Activated CD4-positive, alpha-beta T cell treated with anti-CD3 and anti-CD28 coated beads, Interleukin-2, Interleukin-4, amounts not matched to agents 100 ng/mL and 50 ng/mL, durations not matched to agents 16 hours and 8 hours (primary cell): ENCODE measurements around the gene APBA2.

Experiments
- DNase-seq: peaks from one replicate; pipeline ENCODE4 v3.0.0-alpha.2; 2020; ENCODE audit warnings: low spot score

Gene APBA2

DNA sequence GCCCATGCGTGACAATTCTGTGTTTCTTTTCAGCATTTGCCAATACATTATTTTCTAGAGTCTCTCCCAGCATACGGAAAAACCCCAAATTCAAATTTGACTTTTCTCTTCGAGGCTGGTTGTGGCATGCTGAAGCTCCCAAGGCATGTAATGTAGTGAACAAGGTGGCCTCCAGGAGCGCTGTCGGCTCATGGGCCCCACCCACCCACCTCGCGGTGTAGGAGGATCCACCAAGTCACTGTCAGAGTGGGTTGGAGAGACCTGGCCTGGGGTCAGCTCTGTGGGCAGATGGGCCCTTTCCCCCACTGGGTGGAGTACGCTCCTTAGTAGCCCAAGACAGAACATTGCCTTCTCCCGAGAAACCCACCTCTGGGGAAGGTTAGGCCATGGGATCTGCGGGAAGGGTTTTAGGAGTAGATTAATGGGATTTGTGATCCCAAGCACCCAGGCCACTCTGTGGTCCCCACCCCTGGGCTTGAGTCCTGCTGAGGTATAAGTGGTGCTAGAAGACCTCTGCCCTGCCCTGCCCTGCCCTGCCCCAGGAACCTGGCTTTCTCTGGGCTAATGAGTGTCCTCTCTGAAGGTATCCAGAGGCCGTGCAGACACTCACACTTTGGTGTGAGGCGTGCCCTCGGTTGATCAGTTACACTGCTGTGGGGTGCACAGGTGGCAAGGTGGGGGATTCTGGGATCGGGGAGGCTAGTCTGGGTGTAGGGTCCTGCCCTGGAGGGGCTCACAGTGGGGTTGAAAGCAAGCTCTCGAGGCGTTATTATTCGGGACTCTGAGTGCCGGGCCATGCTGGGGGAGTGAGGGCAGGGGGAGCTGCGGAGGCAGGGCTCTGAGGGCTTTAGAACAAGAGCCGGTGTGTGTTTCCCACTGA is 97.9 kb downstream of the APBA2 start:
- DNase-seq, result no peak

DNA sequence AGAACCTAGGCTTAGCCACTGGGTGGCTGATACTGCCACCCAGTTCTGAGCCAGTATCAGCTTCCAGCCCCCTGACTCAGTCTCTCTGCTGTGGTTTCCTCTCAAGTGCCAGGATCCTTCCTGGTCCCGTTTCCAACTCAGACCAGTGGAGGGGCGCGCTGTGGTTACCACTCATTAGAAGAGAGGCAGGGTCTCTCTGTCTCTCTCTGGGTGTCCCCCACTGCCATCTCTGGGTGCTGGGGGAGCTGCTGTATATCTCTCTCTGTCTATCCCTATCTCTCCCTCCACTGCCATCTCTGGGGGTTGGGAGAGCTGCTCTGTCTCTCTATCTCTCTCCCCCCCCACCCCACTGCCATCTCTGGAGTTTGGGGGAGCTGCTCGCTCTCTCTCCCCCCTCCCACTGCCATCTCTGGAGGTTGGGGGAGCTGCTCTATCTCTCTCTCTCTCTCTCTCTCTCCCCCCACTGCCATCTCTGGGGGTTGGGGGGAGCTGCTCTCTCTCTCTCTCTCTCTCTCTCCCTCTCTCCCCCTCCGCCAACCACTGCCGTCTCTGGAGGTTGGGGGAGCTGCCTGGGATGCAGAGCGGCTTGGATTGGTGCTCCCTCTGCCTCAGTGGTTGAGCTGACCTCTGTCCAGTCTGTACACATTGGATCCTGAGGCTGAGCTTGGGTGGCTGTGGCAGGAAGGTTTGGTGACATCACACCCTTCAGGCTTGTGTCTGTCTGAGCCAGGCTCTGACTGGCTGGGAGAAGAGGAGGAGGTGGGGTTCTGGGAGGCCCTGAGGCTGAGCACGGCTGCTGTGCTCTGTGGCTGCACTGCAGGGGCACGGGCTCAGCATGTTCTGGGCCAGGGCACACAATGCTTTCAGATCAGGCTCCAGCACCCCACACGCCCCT is 98.9 kb downstream of the APBA2 start:
- DNase-seq, result no peak

DNA sequence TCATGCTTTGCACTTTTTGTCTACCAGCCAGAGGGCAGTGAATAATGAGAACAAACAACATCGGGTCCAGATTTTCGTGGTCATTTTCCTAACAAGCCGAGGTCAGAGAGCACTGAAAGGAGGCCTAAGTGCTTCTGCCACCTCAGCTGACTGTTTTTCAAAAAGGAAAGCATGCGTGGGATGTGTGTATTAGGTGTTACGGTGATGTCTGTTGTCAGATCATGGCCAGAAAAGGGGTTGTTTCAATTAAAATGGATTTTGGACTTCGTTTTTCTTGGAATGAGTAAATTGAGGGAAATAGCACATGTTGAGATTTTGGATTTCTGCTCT is 99.5 kb downstream of the APBA2 start:
- no peak for DNase-seq

DNA sequence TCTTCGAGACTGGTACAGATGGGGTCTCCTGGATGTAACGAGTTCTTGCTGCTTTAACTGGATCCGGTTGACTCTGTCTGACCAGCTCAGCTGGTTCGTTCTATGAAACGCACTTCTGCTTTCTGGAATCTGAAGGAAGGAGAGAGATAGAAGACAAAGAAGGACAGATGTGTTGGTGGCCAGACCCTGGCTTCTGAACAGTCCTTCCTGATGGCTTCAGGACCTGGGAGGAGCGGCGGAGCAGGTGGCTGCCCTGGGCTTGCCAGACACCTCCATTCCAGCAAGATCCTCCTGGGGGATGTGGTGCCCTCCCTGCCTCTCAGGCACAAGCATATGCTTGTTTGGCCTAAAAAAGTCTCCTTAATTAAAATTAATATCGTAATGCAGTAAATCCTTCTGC is 99.9 kb downstream of the APBA2 start:
- no peak for DNase-seq

DNA sequence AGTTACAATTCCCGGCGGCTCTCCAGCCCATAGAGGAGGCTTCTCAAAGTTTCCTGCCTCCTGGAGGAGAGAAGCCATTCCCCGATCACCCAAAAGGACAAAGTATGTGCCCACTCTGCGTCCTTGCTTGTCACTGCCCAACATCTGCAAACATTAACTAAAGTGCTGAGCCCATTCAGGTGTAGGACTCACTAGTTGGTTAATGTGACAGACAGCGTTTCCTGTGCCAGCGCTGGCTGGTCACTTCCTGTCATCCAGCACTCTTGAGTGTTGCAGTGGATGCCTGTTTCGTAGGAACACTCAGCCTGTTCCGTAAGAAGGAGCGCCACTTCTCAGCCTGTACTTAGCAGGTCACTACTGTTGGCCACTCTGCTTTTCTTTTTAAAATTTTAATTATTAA is 100.3 kb downstream of the APBA2 start:
- DNase-seq, result no peak

DNA sequence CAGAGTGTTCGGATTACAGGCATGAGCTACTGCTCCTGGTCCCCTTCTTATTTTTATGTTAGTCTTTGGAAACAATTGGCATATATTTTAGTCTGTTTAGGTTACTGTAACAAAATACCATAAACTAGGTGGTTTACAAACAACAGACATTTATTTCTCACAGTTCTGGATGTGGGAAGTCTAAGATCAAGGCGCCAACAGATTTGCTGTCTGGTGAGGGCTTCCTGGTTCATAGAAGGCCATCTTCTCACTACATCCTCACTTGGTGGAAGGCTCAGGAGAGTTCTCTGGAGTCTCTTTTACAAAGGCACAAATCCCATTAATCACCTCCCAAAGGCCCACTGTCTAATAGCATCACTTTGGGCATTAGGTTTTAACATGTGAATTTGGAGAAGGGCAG is 101.0 kb downstream of the APBA2 start:
- DNase-seq, result no peak

DNA sequence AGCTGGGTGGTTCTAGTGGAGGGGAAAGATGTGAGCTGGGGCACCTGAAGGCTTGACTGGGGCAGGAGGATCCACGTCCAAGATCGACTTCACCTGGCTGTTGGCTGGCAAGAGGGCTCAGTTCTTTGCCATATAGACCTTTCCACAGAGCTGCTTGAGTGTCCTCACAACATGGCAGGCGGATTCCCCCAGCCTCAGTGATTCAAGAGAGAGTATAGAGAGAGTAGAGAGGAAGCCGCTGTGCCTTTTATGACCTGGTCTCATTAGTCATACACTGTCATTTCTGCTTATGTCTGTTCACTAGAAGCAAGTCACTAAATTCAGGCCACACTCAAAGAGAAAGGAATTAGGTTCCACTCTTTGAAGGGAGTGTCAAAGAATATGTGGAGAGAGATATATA is 101.6 kb downstream of the APBA2 start:
- DNase-seq, result no peak

DNA sequence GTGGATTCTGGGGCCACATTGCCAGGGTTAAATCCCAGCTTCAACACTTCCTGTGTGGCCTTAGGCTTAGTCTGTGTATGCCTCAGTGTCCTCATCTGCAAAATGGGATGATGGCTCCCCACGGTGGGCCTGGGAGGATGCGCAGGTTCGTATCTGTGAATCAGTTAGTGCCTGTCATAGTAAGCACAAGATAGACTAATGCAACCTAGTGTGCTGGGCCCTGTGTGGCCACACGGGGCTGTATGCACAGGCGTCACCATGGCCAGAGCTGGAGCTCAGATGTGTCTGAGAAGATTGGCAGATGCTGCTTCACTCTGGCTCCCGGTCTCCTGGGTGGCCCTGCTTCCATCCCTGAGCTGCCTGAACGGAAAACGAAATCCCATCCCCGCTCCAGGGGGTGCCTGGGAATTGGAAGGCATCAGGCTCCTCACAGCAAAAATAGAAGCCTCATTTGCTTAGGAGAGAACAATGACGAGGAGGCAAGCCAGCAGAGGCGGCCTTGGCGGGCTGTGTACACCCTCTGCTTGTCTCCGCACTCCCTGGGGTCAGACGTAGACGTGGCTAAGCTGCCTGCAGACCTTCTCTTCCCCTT is 103.6 kb downstream of the APBA2 start:
- DNase-seq, result peak; percentile 15

DNA sequence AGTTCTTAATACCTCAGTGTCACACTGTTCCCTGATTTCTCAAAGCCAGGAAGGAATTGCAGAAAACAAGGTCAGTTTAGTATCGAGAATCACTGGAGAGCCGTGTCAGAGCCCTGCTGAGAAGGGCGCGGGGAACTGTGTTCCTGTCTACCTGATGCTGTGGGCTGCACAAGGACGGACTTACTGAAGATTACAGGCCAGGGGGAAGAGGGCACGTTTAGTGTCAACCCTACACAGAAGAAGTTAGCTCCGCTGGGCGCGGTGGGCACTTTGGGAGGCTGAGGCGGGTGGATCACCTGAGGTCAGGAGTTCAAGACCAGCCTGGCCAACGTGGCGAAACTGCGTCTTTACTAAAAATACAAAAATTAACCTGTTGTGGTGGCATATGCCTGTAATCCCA is 104.1 kb downstream of the APBA2 start:
- DNase-seq, result no peak

DNA sequence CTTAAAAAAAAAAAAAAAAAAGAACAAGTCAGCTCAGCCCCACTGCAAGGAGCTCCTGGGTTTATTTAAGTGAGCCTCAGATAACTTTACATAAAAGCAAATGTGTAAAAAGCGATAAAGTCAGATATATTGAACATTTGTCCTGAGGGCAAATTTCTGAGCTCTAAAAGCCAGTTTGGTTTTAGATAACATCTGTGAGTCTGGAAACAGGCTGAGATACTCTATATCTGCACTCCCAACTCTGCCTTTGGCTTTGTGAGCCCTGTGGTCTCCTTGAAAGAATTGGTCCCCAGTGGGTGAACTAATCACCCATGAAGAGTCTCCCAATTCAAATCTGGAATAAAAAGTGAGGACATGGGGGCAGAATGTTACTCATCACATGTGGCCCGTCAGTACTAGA is 104.6 kb downstream of the APBA2 start:
- no peak for DNase-seq

DNA sequence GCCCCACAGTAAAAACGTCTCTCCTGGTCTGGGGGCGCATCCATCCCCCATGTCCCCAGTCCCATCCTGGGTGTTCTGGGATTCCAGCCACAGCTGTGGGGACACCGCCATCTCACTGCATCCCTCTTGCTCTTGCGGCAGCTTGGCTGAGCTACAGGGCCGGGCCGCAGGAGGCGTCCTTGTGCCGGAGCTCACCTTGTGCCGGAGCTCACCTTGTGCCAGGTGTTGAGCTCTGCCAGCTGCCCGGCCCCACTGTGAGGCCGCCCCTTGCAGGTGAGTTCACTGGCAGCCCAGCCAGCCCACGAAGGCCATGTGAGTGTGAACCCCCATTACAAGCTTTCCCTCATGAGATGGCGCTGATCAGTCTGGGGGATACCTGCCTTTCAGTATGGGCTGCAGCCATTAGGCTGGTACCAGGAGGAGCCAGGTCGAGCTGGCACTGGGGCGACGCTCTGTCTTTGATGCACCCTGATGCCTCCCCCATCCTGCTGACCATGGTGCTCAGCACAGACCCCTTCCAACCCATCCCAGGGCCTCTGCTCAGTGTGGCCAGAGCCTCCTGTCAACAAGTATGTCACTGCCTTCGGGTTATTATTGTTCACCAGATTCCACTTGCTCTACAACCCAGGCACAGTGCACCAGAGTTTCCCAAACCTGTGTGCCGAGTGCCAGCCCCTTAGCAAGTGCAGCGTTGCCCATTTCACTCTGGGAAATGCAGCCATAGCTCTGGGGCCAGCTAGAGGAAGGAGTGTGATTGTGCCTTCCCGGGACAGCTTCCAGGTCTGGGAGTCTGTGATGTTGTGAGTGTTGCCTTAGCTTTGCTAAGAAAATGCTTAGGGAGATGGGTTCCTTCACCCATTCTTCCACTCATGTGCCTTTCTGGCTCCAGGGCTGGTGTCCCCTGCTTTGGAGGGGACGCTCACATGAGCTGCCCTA is 105.7 kb downstream of the APBA2 start:
- no peak for DNase-seq

DNA sequence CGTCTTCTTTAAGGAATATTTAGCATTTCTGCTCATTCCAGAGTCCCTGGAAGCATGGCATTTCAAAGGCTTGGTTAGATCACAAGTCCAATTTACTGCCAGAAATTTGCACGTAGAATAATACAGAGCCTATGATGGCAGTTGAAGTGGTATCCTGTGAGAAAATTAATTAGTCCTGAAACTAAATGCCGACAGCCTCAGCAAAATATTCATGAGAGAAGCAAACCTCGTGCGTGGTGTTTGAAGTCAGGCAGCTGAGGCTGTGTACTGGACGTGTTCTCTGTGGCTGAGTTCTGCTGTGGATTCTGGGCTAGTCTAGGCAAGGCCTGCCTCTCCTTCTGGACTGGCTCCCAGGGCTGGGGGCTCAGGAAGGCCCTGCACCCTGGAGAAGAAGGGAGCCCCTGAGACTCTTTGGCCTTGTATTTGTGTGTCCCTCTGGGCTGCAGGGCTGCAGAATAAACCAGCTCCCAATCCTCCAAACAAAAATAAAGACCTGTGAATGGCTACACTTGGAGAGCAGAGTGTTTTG is 106.6 kb downstream of the APBA2 start:
- DNase-seq, result no peak

DNA sequence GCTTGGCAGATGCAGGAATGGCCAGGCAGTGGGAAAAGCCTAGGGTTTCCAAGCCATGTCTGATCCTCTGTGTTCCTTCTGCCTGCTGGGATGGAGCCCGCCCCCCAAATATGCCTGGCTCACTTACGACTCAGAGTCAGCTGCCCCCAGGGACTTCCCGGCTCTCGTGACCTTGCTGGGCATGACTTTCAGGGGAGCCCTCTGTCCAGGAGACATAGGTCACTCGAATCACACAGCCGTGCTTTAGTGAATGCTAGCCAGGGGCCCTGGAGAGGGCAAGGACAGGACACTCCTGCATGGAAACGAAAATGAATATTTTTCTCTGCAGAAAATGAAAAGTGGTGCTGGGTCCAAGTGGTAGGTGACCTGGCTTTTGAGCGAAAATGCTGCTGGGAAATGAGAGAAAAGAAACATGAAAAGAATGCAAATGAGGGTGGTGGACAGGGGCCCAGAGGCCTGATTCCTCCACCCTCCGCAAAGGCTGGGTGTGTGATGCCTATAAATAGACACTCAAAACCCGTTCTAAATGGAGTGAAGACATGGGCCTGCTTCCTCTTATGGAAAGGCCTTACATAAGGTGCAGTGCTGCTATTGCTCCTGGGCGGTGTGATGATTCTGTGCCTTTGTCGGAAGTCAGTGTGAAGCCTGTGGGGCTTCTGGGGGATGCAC is 107.4 kb downstream of the APBA2 start:
- no peak for DNase-seq

DNA sequence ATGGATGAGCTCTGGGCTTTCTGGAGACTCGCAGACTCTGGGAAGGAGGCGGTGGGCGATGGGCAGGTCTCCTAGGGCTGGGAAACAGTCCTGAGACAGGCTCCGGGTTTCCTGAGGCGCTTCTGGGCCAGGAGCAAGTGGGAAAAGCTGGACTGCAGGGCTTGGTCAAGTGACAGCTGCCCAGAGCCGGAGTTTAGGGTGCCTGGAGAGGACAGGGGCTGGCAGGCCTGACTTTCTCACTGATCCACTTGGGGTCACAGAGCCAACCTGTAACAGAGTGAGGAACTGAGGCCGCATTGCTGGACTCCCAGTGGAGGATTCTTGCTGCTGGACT is 107.9 kb downstream of the APBA2 start:
- DNase-seq, result no peak

DNA sequence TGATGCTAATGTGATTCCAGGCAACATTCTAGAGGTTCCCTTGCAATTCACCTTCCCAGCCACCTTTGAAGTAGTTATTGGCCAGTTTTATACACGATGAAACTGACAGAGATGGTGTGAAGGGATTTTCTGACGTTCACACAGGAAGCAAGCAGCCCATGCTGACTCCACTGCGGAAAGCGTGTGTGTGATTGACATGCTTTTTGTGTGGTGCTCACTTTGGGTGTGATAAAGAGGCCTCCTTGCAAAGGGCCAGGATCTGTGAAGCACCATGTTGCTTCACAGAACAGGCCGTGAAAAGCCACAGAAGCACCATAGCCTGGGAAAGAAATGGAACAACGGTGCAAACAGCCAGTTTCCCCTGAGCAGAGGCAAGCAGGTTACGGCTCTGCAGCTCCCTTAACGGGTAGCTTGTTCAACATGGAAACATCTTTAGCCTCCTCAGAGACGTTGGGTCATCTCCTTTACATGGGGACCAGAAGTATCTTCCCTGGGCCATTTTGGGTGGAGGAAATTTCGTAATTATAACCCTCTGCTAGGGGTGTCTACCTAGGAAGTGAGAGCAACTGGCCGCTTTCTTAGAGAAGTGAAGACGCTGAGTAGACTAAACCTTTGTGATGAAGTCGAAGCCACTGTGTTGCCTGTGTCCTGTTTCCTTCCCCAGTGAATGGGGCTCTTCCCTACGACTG is 108.5 kb downstream of the APBA2 start:
- no peak for DNase-seq

DNA sequence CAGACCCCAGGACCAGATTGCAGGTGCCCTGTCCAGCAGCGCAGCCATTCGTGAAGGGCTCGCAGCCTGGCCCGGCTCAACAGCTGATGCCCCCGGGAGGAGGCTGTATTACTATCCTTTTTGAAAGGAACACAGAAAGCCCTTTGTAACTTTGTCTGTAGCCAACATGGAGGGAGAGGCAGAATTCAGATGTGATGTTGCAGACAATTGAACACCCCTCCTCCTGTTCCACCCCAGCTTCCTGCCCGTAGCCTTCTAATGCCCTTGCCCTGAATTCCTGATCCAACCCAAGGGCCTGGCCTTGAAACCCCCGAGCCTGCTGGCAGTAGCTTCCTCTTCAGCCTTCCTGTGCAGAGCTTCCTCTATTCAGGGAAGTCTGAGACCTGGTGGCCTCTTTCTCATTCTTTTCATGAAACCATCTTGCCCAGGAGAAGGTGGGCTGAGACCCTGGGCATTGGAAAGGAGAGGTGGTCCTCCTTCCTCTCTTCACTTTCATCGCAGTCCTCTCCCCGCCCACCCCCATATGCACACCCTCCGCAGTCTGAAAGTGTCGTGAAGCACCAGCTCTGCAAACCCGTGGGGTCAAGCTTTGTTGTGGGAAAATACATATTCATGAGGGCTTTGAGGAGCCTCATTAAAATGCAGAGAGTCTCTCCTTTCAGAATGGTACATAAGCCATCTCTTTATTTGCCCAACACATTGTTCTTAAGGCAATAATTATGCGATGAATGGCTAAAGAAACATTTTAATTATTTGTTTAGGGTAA is 109.2 kb downstream of the APBA2 start:
- no peak for DNase-seq

DNA sequence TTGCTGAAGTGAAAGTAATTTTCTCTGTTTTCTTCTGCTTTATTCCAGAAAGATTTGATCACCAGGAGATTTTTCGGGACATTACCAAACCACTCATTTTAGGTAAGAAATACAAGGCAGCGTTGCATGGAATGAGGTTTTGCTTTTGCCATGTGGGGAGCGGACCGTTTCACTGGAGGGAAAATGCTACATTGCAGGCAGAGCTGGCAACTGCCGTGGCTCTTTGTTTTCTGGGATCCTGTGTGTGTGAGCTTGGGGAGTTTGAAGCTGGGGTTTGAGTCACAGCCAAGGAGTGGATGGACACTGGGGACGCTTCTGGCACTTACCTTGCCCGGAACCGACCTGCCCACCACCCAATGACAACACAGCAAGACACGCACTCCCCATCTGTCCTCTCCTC is 109.9 kb downstream of the APBA2 start:
- DNase-seq, result no peak

DNA sequence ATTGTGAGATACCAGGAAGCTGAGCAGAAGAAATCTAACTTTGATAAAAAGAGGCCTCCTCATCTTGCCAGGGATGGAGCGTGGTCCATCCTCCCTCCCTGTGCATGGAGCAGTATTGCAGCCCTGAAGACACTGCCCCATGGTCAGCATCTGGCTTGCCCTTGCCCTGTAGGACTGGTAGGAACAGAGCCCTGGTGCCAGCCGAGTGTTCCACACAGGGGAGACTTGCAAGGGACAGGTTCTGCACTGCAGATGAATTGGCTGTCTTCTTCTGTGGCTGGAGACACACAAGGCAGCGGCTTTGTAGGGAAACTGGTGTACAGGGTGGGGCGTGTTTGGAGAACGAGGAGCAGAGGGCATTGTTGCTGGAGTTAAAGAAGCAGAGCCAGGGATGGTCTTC is 110.5 kb downstream of the APBA2 start:
- no peak for DNase-seq

DNA sequence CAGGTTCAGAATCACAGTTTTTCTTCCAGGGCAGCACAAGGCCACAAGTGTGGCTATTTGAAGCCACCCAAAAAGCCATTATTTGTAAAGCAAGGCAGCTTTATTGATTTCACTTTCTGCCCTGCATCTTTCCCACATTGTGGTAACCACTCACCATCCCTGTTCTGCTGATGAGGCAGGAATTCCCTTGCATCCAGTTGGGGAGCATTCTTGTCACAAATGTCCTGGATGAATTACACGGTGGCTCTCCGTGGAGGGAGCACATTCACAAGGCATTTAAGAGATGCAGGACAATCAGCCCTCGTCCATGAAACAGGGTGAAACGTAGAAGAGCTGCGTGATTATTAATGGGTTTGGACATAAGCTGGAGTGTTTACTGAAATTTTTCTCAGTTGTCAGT is 111.2 kb downstream of the APBA2 start:
- no peak for DNase-seq

DNA sequence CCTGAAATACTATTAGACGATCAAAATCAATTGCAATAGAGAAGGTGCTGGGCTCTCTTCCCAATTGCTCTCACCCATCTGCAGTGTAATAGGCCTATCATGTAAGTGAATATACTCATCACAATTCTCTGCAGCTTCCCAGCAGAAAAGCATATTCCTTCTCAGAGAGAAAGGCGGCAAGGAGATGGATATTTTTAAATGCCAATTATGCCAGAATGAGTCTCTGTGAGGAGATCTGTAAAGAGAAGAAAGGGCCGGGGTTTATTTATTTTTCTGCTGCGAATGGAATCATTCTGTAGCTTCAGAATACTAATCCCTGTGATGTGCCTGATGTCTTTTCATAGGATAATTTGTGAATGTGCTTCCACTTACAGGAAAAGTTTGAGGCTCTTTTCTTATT is 112.0 kb downstream of the APBA2 start:
- no peak for DNase-seq
